Subcutaneous abdominal adipose tissue (tissue), 5 donors: ENCODE results near the gene NSG2.
"Not testable (repeated sequence)": the region's sequence is repeated elsewhere in the genome, so short reads cannot be mapped to it uniquely, and the experiment has no call there.

Source experiments
- H3K27ac ChIP-seq: one replicate; pipeline ENCODE4 v1.7.0; 2013; ENCODE audit warnings: low read depth, mild to moderate bottlenecking, inconsistent platforms, low read length, moderate library complexity
- H3K27me3 ChIP-seq, 5 donors: one replicate each; pipeline ENCODE4 v1.7.0; 2013; ENCODE audit warnings: low read length in 5 of 5, inconsistent platforms in 1 of 5; ENCODE audit not compliant: control insufficient read depth in 5 of 5, insufficient read depth in 4 of 5
- H3K36me3 ChIP-seq, 5 donors: one replicate each; pipeline ENCODE4 v1.7.0; 2013; ENCODE audit warnings: low read length in 5 of 5; ENCODE audit not compliant: control insufficient read depth in 5 of 5, insufficient read depth in 5 of 5
- H3K4me1 ChIP-seq, 5 donors: one replicate each; pipeline ENCODE4 v1.7.0; 2013; ENCODE audit warnings: low read length in 5 of 5, mild to moderate bottlenecking in 3 of 5, moderate library complexity in 1 of 5; ENCODE audit not compliant: control insufficient read depth in 5 of 5, insufficient read depth in 5 of 5
- H3K4me3 ChIP-seq, 5 donors: one replicate each; pipeline ENCODE4 v1.7.0; 2013; ENCODE audit warnings: low read length in 5 of 5, low read depth in 1 of 5
- H3K9ac ChIP-seq, 5 donors: one replicate each; pipeline ENCODE4 v1.7.0; 2013; ENCODE audit warnings: low read length in 5 of 5, mild to moderate bottlenecking in 4 of 5, moderate library complexity in 3 of 5
- H3K9me3 ChIP-seq, 5 donors: one replicate each; pipeline ENCODE4 v1.7.0; 2013; ENCODE audit warnings: low read length in 5 of 5; ENCODE audit not compliant: control insufficient read depth in 5 of 5
- donor health status: healthy.
- donor health status: healthy.
- donor health status: healthy.
- donor health status: healthy.
- donor health status: healthy.

Gene NSG2

DNA sequence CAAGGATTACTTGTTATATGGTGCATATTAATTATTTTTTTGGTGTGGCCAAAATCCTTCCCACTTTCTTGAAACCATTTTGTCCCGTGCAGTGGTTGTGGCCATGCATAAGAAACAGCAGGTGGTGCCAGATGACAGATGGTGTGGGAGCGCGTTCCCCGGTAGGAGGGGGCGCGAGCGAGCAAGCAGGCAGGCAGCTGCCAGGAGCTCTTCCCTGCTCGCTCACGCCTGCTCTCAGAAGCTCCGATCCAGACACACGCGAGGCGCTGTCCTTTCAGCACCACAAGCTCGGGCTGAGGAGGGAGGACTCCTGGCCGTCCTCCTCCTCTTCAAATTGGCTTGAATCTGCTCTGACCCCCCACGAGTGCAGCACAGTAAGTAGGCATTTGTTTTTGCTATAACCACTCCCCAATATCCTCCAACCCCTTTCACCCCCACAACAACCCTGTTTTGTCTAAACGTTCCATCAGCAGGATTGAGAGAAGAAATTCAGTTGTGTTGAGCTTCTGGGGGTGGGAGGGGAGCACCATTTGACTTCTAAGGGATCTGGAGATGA, at the start of gene NSG2:
NSG2 (plus strand) TSS at position 237 of the 556 bp plus-strand sequence. CDS start 1,050 bp downstream, outside the sequence.
- no peaks in the 10 kb centered on the region for H3K36me3 ChIP-seq
- H3K9me3 ChIP-seq, result no peaks in the 10 kb centered on the region
- no peak within 1 kb of the TSS for H3K9ac ChIP-seq
- H3K4me1 ChIP-seq, result no peaks in the 10 kb centered on the region
- H3K27ac ChIP-seq, result no peak within 1 kb of the TSS
- peaks cover 0 to 5% (median 0%) of the 10 kb centered on the region in 5 donors for H3K27me3 ChIP-seq
- H3K4me3 ChIP-seq, result no peak within 1 kb of the TSS

DNA sequence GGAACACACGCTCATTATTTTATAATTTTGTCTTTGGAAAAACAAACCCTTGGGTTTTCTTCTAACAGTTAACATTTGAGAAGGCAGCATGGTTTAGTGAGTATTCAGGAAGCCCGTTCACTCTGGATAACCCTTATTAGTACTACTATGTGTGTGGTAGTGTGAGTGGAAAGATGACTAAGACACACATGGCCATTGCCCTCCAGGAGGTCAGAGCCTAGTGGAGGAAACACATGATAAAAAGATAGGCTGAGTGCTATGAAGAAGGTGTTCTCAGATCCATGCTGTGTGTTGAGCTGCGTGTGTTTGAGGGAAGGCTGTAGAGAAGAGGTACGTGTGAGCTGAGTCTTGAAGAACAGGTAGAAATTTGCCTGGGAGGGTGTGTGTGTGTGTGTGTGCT, 48.2 kb upstream of the NSG2 start:
- no peak overlapping the region for H3K27ac ChIP-seq

DNA sequence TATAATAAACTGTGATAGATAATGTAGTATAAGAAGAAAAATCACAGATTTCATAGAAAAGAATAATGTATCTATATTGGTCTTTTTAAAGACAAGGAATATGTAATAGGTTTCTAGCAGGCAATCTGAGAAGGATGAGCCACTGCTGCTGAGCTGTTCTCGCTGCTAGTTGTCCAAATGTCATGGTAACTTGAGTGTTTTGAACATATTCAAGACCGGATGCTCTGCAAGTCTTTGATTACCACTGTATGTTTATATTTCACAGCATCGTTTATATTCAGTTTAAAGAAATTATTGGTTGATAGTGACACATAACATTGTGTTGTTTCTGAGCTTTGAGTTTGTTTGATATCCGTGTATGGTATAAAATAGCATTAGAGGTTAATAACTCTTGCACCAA, 47.0 kb upstream of the NSG2 start:
- Histone ChIP-seq H3K4me3 (no peak overlapping the region), H3K27ac (no peak overlapping the region), H3K9me3 (no peaks in the 10 kb centered on the region), H3K9ac (no peak overlapping the region), H3K4me1 (no peaks in the 10 kb centered on the region), H3K36me3 (no peaks in the 10 kb centered on the region), H3K27me3 (no peaks in the 10 kb centered on the region)

More for the DNA sequence above, 48.2 kb upstream of the NSG2 start:
- no peak overlapping the region for H3K9ac ChIP-seq
- no peaks in the 10 kb centered on the region for H3K27me3 ChIP-seq
- H3K36me3 ChIP-seq, result no peaks in the 10 kb centered on the region
- no peaks in the 10 kb centered on the region for H3K4me1 ChIP-seq
- no peak overlapping the region for H3K4me3 ChIP-seq
- no peaks in the 10 kb centered on the region for H3K9me3 ChIP-seq

DNA sequence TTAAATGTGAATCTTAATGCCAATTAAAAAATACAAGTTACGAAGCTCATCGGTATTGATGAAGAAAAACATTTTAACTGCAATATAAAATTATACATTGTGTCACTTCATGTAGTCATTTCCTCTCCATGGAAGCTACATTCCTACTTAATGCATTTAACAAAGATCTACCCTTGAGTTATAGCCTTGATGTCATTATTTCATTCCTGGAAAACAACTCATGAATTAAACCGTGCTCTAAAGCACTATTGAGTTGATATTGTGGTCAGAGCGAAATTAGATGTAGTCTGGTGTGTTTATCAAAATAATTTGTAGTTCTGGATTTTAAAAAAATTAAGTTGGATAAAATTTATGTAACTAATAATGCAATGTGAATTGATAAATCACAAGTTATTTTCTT, 45.4 kb upstream of the NSG2 start:
- Histone ChIP-seq H3K4me3 (no peak overlapping the region), H3K9ac (no peak overlapping the region), H3K27me3 (peaks cover 0 to 2% (median 0%) of the 10 kb centered on the region in 5 donors), H3K9me3 (no peaks in the 10 kb centered on the region), H3K27ac (no peak overlapping the region), H3K4me1 (no peaks in the 10 kb centered on the region), H3K36me3 (no peaks in the 10 kb centered on the region)

DNA sequence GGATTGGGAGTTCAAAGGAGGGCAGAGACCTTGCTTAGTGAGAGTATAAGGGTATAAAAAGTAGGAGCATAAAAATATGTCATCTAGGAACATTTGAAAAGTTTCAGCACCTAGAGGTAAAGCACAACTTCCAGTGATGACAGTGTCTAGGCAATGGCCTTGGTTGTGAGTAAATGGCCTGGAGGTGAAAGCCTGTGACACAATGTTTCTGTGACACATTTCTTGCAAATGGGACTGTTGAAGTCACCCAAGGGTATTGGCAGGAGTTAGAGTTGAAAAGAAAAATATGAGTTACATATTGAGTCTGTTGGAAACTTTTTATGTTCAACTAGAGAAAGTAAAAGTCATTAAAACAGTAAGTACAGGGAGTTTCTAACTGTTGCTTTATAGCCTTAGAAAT, 41.7 kb upstream of the NSG2 start:
- Histone ChIP-seq H3K9ac (no peak overlapping the region), H3K27ac (no peak overlapping the region), H3K27me3 (peaks cover 0 to 3% (median 0%) of the 10 kb centered on the region in 5 donors), H3K4me1 (no peaks in the 10 kb centered on the region), H3K9me3 (no peaks in the 10 kb centered on the region), H3K4me3 (no peak overlapping the region), H3K36me3 (no peaks in the 10 kb centered on the region)

DNA sequence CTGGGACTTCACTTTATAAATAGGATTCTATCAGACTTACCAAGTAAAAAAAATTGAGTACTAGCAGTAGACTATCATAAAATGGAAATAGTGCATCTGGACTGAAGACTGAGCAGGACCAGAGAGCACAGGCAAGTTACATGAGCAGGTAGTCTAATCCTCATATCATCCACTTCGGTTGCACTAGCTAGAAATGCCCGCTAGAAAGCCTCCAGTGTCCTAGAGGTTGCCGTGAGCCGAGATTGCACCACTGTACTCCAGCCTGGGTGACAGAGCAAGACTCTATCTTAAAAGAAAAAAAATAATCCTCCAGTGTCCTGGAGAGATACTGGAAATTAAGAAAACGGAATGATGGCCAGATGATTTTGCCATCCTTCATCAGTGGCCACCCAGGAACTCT, 36.6 kb upstream of the NSG2 start:
- Histone ChIP-seq H3K27ac (no peak overlapping the region), H3K36me3 (no peaks in the 10 kb centered on the region), H3K27me3 (peaks cover 0 to 3% (median 0%) of the 10 kb centered on the region in 5 donors), H3K4me1 (no peaks in the 10 kb centered on the region), H3K4me3 (no peak overlapping the region), H3K9me3 (no peaks in the 10 kb centered on the region), H3K9ac (no peak overlapping the region)

DNA sequence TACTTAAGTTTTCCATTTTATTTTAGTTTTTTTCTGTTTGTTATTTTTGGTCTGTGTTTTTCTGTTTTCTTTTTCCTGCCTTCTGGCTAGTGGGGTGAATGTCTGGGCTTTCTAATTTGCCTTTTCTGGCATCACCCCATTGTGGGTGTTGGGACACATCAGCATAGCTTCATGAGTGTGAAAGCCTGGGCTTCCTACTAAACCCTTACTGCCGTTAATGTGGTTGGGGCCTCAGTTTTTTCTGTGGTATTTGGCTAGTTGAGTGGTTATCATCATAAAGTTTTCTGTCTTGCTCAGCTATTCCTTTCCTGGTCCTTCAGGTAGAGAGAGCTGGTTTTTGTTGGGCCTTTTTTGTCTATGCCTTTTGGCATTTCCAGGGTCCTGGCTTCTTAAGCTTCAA, 35.1 kb upstream of the NSG2 start:
- Histone ChIP-seq H3K9ac (no peak overlapping the region), H3K4me1 (no peaks in the 10 kb centered on the region), H3K27me3 (peaks cover 0 to 3% (median 0%) of the 10 kb centered on the region in 5 donors), H3K36me3 (no peaks in the 10 kb centered on the region), H3K9me3 (no peaks in the 10 kb centered on the region), H3K4me3 (no peak overlapping the region), H3K27ac (no peak overlapping the region)

DNA sequence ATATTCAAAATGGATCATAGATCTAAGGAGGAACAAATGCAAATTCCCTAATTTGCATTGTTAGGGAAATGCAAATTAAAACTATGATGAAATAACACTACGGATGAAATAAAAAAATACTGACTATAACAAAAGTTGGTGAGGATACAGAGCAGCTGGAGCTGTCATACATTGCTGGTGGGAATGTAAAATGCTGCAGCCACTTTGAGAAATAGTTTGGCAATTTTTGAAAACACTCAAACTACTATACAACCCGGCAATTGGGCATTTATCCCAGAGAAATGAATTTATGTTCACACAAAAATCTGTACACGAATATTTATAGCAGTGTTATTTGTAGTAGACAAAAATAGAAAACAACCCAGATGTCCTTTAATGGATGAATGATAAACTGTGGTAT, 34.1 kb upstream of the NSG2 start:
- Histone ChIP-seq H3K36me3 (no peaks in the 10 kb centered on the region), H3K9me3 (no peaks in the 10 kb centered on the region), H3K4me1 (no peaks in the 10 kb centered on the region), H3K4me3 (no peak overlapping the region), H3K9ac (no peak overlapping the region), H3K27ac (no peak overlapping the region), H3K27me3 (peaks cover 0 to 3% (median 0%) of the 10 kb centered on the region in 5 donors)

DNA sequence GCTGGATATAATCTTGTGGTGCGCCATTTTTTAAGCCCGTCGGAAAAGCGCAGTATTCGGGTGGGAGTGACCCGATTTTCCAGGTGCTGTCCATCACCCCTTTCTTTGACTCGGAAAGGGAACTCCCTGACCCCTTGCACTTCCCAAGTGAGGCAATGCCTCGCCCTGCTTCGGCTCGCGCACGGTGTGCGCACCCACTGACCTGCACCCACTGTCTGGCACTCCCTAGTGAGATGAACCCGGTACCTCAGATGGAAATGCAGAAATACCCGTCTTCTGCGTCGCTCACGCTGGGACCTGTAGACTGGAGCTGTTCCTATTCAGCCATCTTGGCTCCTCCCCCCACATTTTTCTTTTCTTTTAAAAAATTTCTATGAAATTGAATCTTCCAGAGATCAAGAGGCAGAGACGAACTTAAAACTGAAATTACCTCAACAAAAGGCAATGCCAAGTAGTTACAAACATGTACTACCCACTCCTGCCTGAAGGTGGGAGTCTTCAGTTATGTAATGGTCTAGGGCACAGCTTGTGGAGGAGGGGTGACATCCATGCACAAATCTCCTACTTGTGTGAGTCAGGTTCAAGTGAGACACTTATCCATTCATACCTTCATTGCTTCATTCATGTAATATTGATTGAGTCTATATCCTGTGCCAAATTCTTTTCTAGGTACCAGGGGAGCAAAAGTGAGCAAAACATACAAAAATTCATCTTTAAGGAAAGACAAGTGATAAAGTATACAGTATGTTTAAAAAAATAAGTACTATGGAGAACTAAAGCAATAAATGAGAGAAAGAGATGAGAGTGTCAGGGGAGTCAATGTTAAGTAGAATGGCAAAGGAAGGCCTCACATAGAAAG, 25.2 kb upstream of the NSG2 start:
- not testable (repeated sequence) for H3K4me1 ChIP-seq, H3K9ac ChIP-seq, H3K9me3 ChIP-seq, H3K27me3 ChIP-seq, H3K4me3 ChIP-seq, H3K36me3 ChIP-seq, H3K27ac ChIP-seq

DNA sequence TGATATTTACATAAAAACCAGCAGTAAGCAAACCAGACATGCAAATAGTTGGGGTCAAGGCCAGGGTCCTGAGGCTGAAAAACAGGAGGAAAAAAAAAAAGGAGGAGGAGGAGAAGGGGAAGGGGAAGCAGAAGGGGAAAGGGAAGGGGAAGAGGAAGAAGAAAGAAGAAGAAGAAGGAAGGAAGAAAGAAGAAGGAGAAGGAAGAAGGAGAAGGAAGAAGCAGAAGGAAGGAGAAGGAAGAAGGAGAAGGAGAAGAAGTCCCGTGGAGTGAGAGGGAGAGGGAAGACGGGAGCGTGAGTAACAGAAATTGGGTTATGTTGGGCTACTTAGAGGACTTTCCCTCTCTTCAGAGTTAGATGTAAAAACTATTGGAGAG, 24.6 kb upstream of the NSG2 start:
- Histone ChIP-seq H3K9ac (no peak overlapping the region), H3K9me3 (peaks cover 0 to 2% (median 0%) of the 10 kb centered on the region in 5 donors), H3K4me3 (no peak overlapping the region), H3K27me3 (peaks cover 0 to 5% (median 0%) of the 10 kb centered on the region in 5 donors), H3K36me3 (no peaks in the 10 kb centered on the region), H3K4me1 (no peaks in the 10 kb centered on the region), H3K27ac (no peak overlapping the region)
